GM19240 (cell line): ENCODE results near the gene CNBD2.
A peak's percentile ranks its signal among the peaks of the same experiment; 100 is the strongest.
"Not testable (repeated sequence)": the region's sequence is repeated elsewhere in the genome, so short reads cannot be mapped to it uniquely, and the experiment has no call there.

Source experiments
- DNase-seq: peaks from one replicate; pipeline ENCODE4 v3.0.0; 2011; ENCODE audit warnings: low spot score; ENCODE audit not compliant: insufficient read length

The CNBD2 gene

GRCh38 chr20:35974256-35974655 lies 5.9 kb downstream of the CNBD2 start:
- no peak for DNase-seq

- no peak for DNase-seq
These were observed 7.4 kb downstream of the CNBD2 start for GRCh38 chr20:35975576-35976373.

- no peak for DNase-seq
These were observed 9.7 kb downstream of the CNBD2 start for GRCh38 chr20:35978041-35978513.

GRCh38 chr20:35979544-35979943 lies 11.2 kb downstream of the CNBD2 start:
- no peak for DNase-seq

- no peak for DNase-seq
These were observed 13.6 kb downstream of the CNBD2 start for GRCh38 chr20:35981969-35982368.

- DNase-seq: no peak
These were observed 16.0 kb downstream of the CNBD2 start for GRCh38 chr20:35984382-35984781.

- no peak for DNase-seq
These were observed 17.4 kb downstream of the CNBD2 start for GRCh38 chr20:35985806-35986205.

GRCh38 chr20:35988910-35989463 lies 20.6 kb downstream of the CNBD2 start:
- no peak for DNase-seq

GRCh38 chr20:35991142-35991771 lies 22.9 kb downstream of the CNBD2 start:
- no peak for DNase-seq

- DNase-seq: peak; percentile 81
These were observed 24.4 kb downstream of the CNBD2 start for GRCh38 chr20:35992713-35993335.

- peak; percentile 62 for DNase-seq
These were observed 26.6 kb downstream of the CNBD2 start for GRCh38 chr20:35994994-35995453.

- not testable (repeated sequence) for DNase-seq
These were observed 28.1 kb downstream of the CNBD2 start for GRCh38 chr20:35996492-35996891.

- not testable (repeated sequence) for DNase-seq
These were observed 32.9 kb downstream of the CNBD2 start for GRCh38 chr20:36001331-36001730.

- no peak for DNase-seq
These were observed 34.5 kb downstream of the CNBD2 start for GRCh38 chr20:36002855-36003254.

GRCh38 chr20:36004045-36004444 lies 35.7 kb downstream of the CNBD2 start:
- DNase-seq: no peak

GRCh38 chr20:36008461-36009035 lies 40.2 kb downstream of the CNBD2 start:
- DNase-seq: no peak

GRCh38 chr20:36010076-36010475 lies 41.7 kb downstream of the CNBD2 start:
- no peak for DNase-seq

GRCh38 chr20:36010825-36011224 lies 42.4 kb downstream of the CNBD2 start:
- no peak for DNase-seq

GRCh38 chr20:36015806-36016403 lies 47.5 kb downstream of the CNBD2 start:
- DNase-seq: no peak

GRCh38 chr20:36017048-36017951 lies 48.9 kb downstream of the CNBD2 start:
- DNase-seq: no peak
